Measurements from ENCODE around the gene ANXA4. TPM values are rescaled to one million over a fixed set of nuclear protein-coding genes. Genes with fewer than 3 reads are reported as not detected.

ANXA4 gene
- total and polyA plus RNA-seq, 4 donors = 17.6 to 135 (median 59.4) TPM

GRCh38 chr2:69811018-69811417, 69.1 kb downstream of the ANXA4 start:
- H3K4me3 ChIP-seq (ENCODE audit: low read depth in 1 of 3, low read length in 3 of 3) = no peak overlapping the region
- DNase-seq (ENCODE audit: low spot score) = no peak
- WGBS = 95% methylated on average over 5 of the region's 5 CpGs
- no peaks in the 10 kb centered on the region for H3K9me3 ChIP-seq (ENCODE audit: control insufficient read depth in 4 of 4, low read length in 3 of 4)
- peaks cover 0 to 8% (median 2%) of the 10 kb centered on the region in 4 donors for H3K4me1 ChIP-seq (ENCODE audit: control insufficient read depth in 4 of 4, insufficient read depth in 4 of 4, low read length in 3 of 4)
- peaks cover 8 to 57% (median 46%) of the 10 kb centered on the region in 4 donors for H3K36me3 ChIP-seq (ENCODE audit: control insufficient read depth in 4 of 4, insufficient read depth in 3 of 4, low read depth in 1 of 4, low read length in 3 of 4)
- TF ChIP-seq GABPA (IDR thresholded peaks at IDR 0.05 in 1 of 2, conservative IDR thresholded peaks at IDR 0.05 in 1 of 2) = no peak
- no peak for TF ChIP-seq RXRA (IDR thresholded peaks at IDR 0.05)
- TF ChIP-seq, protein P1, sequence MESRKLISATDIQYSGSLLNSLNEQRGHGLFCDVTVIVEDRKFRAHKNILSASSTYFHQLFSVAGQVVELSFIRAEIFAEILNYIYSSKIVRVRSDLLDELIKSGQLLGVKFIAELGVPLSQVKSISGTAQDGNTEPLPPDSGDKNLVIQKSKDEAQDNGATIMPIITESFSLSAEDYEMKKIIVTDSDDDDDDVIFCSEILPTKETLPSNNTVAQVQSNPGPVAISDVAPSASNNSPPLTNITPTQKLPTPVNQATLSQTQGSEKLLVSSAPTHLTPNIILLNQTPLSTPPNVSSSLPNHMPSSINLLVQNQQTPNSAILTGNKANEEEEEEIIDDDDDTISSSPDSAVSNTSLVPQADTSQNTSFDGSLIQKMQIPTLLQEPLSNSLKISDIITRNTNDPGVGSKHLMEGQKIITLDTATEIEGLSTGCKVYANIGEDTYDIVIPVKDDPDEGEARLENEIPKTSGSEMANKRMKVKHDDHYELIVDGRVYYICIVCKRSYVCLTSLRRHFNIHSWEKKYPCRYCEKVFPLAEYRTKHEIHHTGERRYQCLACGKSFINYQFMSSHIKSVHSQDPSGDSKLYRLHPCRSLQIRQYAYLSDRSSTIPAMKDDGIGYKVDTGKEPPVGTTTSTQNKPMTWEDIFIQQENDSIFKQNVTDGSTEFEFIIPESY (IDR thresholded peaks at IDR 0.05) = no peak
- TF ChIP-seq JUND (IDR thresholded peaks at IDR 0.05) = no peak
- no peak for TF ChIP-seq TAF1 (conservative IDR thresholded peaks at IDR 0.05)
- TF ChIP-seq REST (IDR thresholded peaks at IDR 0.05) = no peak
- no peak for TF ChIP-seq HNF4A (conservative IDR thresholded peaks at IDR 0.05)
- no peak for TF ChIP-seq YY1 (IDR thresholded peaks at IDR 0.05)
- no peak for TF ChIP-seq MAX (IDR thresholded peaks at IDR 0.05)
- no peak for TF ChIP-seq CTCF (IDR thresholded peaks at IDR 0.05; ENCODE audit: low read depth, low read length, missing input control)
- TF ChIP-seq EGR1 (IDR thresholded peaks at IDR 0.05; ENCODE audit: low read depth in 2 of 2) = no peak
- TF ChIP-seq FOXA2 (IDR thresholded peaks at IDR 0.05) = no peak
- TF ChIP-seq SP1 (IDR thresholded peaks at IDR 0.05) = no peak
- TF ChIP-seq RAD21 (IDR thresholded peaks at IDR 0.05) = no peak
- TF ChIP-seq, protein P2, sequence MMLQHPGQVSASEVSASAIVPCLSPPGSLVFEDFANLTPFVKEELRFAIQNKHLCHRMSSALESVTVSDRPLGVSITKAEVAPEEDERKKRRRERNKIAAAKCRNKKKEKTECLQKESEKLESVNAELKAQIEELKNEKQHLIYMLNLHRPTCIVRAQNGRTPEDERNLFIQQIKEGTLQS (IDR thresholded peaks at IDR 0.05) = no peak
- TF ChIP-seq HNF4G (IDR thresholded peaks at IDR 0.05) = no peak
- H3K27ac ChIP-seq (ENCODE audit: low read depth in 1 of 2, low read length in 2 of 2) = no peak overlapping the region
- H3K9ac ChIP-seq (ENCODE audit: low read depth in 1 of 2, low read length in 2 of 2) = no peak overlapping the region
- H3K27me3 ChIP-seq (ENCODE audit: control insufficient read depth in 4 of 4, insufficient read depth in 4 of 4, low read length in 3 of 4) = no peaks in the 10 kb centered on the region

GRCh38 chr2:69811591-69811990, 69.7 kb downstream of the ANXA4 start:
- Histone ChIP-seq H3K27ac (ENCODE audit: low read depth in 1 of 2, low read length in 2 of 2) (no peak overlapping the region), H3K9ac (ENCODE audit: low read depth in 1 of 2, low read length in 2 of 2) (no peak overlapping the region), H3K4me3 (ENCODE audit: low read depth in 1 of 3, low read length in 3 of 3) (no peak overlapping the region), H3K9me3 (ENCODE audit: control insufficient read depth in 4 of 4, low read length in 3 of 4) (no peaks in the 10 kb centered on the region), H3K27me3 (ENCODE audit: control insufficient read depth in 4 of 4, insufficient read depth in 4 of 4, low read length in 3 of 4) (no peaks in the 10 kb centered on the region), H3K36me3 (ENCODE audit: control insufficient read depth in 4 of 4, insufficient read depth in 3 of 4, low read depth in 1 of 4, low read length in 3 of 4) (peaks cover 8 to 52% (median 41%) of the 10 kb centered on the region in 4 donors), H3K4me1 (ENCODE audit: control insufficient read depth in 4 of 4, insufficient read depth in 4 of 4, low read length in 3 of 4) (peaks cover 0 to 11% (median 4%) of the 10 kb centered on the region in 4 donors)
- DNase-seq (ENCODE audit: low spot score) = no peak
- WGBS = 96% methylated on average over 3 of the region's 3 CpGs
- TF ChIP-seq RAD21 (IDR thresholded peaks at IDR 0.05) (no peak), FOXA1 (IDR thresholded peaks at IDR 0.05) (no peak), HNF4G (IDR thresholded peaks at IDR 0.05) (no peak)

Data from liver (tissue), 9 donors.